Heart left ventricle (tissue), 13 donors: ENCODE data around the gene SCP2.

ENCODE experiments used
- CTCF ChIP-seq, 12 donors: fragments of 200-600 bp; sonication (generic) in 4 of 12; IDR thresholded peaks; one replicate each; pipeline versions ENCODE4 v1.5.0 to v1.8.0; 2018 to 2022; ENCODE audit warnings: antibody characterized with exemption in 12 of 12, mild to moderate bottlenecking in 5 of 12
- POLR2A ChIP-seq, 2 donors: fragments of 450-650 bp; IDR thresholded peaks; one replicate each; pipeline ENCODE4 v1.6.1; 2017; ENCODE audit warnings: antibody characterized with exemption in 2 of 2, mild to moderate bottlenecking in 2 of 2, moderate library complexity in 2 of 2
- donor health status: ischemic (EF 13 %, LVEDD 7.1; RV severe dilation, severe dysfunction).
- donor health status: DM: no; HTN: yes; CAD: no.
- donor health status: DM: no; HTN: no; CAD: no.
- donor health status: ischemic (EF 25% LVEDD 6.9; RV normal size, moderate dysfunction).
- donor health status: ischemic (EF 25% LVEDD 5.7; RV mildly dilated, moderate dysfunction).
- donor health status: ischemic (EF 35%, LVEDD 5.7; RV mildly dilated, moderate dysfunction).
- donor health status: nonischemic (EF 11% LVEDD 7.7; RV severe dilation, severe dysfunction).
- donor health status: DM: yes; HTN: yes; CAD: no.
- donor health status: PGD.
- donor health status: ischemic (EF 29% LVEDD 5.4; RV normal size, mild dysfunction).
- donor health status: nonischemic (EF 23%, LVEDD 6.1; RV moderate dilation, normal function).

DNA sequence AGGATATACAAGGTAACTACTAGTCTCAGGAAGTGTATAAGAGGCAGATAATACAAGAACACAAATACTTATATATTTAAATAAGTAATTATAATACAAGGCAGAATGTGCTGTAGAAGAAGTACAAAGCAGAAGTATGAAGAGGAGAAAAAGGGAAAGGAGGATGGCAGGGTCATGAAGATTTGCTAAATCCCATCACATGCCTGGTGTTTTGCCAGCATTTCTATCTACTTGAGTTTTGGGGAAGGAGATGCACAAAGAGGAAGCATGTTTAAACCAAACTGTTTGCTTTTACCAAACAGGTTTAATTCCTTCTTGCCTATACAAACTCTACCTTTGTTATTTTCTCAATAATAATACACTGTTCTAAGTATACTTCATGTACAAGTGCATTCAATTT lies 74.1 kb downstream of the SCP2 start:
- no peak for TF ChIP-seq CTCF (IDR thresholded peaks at IDR 0.05)
- no peak for TF ChIP-seq POLR2A (IDR thresholded peaks at IDR 0.05)
